ENCODE results near the gene CAPN12. TPM values are rescaled to one million over a fixed set of nuclear protein-coding genes. Genes with fewer than 3 reads are reported as not detected.
A peak's percentile ranks its signal among the peaks of the same experiment; 100 is the strongest.

Gene CAPN12
- total and polyA plus RNA-seq, 10 donors = 9.0 to 33.3 (median 16.0) TPM

DNA sequence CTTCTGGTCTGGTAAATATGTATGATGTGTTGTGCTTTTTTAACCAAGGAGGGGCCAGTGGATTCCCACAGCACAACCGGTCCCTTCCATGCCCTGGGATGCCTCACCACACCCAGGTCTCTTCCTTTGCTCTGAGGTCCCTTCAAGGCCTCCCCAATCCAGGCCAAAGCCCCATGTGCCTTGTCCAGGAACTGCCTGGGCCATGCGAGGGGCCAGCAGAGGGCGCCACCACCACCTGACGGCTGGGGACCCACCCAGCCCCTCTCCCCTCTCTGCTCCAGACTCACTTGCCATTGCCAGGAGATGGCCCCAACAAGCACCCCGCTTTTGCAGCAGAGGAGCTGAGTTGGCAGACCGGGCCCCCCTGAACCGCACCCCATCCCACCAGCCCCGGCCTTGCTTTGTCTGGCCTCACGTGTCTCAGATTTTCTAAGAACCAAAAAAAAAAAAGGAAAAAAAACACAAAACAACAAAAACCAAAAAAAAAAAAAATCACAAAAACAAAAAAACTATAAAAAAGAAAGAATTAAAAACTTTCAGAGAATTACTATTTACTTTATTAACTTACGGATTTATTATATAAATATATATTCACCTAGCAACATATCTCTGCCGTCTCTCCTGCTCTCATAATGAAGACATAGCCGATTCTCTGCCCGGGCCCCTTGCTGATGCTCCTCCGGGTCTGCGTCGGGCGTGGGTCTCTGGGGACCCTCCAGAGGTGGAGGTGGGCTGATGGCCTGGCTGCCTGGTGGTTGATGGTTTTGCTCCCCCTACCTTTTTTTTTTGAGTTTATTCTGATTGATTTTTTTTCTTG, 14.4 kb downstream of the CAPN12 start:
- Histone ChIP-seq H3K36me3 (peaks cover 3 to 78% (median 59%) of the 10 kb centered on the region in 6 donors), H3K27ac (peak overlapping the region in 7 of 8 donors; percentile 48 to 88 (median 85)), H3K4me1 (peaks cover 41 to 99% (median 89%) of the 10 kb centered on the region in 6 donors), H3K9me3 (no peaks in the 10 kb centered on the region), H3K4me3 (no peak overlapping the region), H3K27me3 (replicated peaks in 1 of 7) (no peaks in the 10 kb centered on the region)
- DNase-seq = peak; percentile 93
- TF ChIP-seq, protein P1, sequence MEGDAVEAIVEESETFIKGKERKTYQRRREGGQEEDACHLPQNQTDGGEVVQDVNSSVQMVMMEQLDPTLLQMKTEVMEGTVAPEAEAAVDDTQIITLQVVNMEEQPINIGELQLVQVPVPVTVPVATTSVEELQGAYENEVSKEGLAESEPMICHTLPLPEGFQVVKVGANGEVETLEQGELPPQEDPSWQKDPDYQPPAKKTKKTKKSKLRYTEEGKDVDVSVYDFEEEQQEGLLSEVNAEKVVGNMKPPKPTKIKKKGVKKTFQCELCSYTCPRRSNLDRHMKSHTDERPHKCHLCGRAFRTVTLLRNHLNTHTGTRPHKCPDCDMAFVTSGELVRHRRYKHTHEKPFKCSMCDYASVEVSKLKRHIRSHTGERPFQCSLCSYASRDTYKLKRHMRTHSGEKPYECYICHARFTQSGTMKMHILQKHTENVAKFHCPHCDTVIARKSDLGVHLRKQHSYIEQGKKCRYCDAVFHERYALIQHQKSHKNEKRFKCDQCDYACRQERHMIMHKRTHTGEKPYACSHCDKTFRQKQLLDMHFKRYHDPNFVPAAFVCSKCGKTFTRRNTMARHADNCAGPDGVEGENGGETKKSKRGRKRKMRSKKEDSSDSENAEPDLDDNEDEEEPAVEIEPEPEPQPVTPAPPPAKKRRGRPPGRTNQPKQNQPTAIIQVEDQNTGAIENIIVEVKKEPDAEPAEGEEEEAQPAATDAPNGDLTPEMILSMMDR (IDR thresholded peaks at IDR 0.05 in 8 of 11, conservative IDR thresholded peaks at IDR 0.05 in 3 of 11) = peak; percentile 68 to 90 (median 83)
- TF ChIP-seq POLR2AphosphoS5 (IDR thresholded peaks at IDR 0.05) (peak; percentile 50 to 76 (median 63)), POLR2A (IDR thresholded peaks at IDR 0.05) (no peak)
- intact Hi-C loops (cut with DNase I; ENCODE audit: low total_unique reads) = no loop called here
- WGBS, 5 donors = 67 to 74% (median 71%) methylated on average over 14 to 17 of the region's 17 CpGs

GRCh38 chr19:38728752-38729541, 15.3 kb downstream of the CAPN12 start:
- Histone ChIP-seq H3K9me3 (no peaks in the 10 kb centered on the region), H3K4me1 (peaks cover 34 to 99% (median 83%) of the 10 kb centered on the region in 6 donors), H3K4me3 (no peak overlapping the region), H3K27ac (peak overlapping the region; percentile 41 to 88 (median 76)), H3K36me3 (peaks cover 3 to 88% (median 68%) of the 10 kb centered on the region in 6 donors), H3K27me3 (replicated peaks in 1 of 7) (no peaks in the 10 kb centered on the region)
- peak; percentile 79 for DNase-seq
- intact Hi-C loops (cut with DNase I; ENCODE audit: low total_unique reads) = no loop called here
- TF ChIP-seq POLR2AphosphoS5 (IDR thresholded peaks at IDR 0.05) (peak in 1 of 3 donors; percentile 49), POLR2A (IDR thresholded peaks at IDR 0.05) (no peak)
- TF ChIP-seq, protein P1 (IDR thresholded peaks at IDR 0.05 in 8 of 11, conservative IDR thresholded peaks at IDR 0.05 in 3 of 11) = no peak
- 76 to 85% (median 81%) methylated on average over 22 to 37 of the region's 37 CpGs for WGBS, 5 donors

- Histone ChIP-seq H3K36me3 (peaks cover 3 to 96% (median 77%) of the 10 kb centered on the region in 6 donors), H3K27me3 (replicated peaks in 1 of 7) (no peaks in the 10 kb centered on the region), H3K9me3 (no peaks in the 10 kb centered on the region), H3K27ac (peak overlapping the region; percentile 41 to 88 (median 80)), H3K4me3 (peak overlapping the region in 4 of 8 donors; percentile 9 to 35 (median 18)), H3K4me1 (peaks cover 29 to 99% (median 78%) of the 10 kb centered on the region in 6 donors)
- 57 to 69% (median 64%) methylated on average over 30 to 33 of the region's 33 CpGs for WGBS, 5 donors
- intact Hi-C loops (cut with DNase I; ENCODE audit: low total_unique reads) = no loop called here
- TF ChIP-seq POLR2AphosphoS5 (IDR thresholded peaks at IDR 0.05) (peak; percentile 48 to 72 (median 53)), POLR2A (IDR thresholded peaks at IDR 0.05) (no peak)
- peak; percentile 70 for DNase-seq
These were observed 16.2 kb downstream of the CAPN12 start for GRCh38 chr19:38727868-38728660.

DNA sequence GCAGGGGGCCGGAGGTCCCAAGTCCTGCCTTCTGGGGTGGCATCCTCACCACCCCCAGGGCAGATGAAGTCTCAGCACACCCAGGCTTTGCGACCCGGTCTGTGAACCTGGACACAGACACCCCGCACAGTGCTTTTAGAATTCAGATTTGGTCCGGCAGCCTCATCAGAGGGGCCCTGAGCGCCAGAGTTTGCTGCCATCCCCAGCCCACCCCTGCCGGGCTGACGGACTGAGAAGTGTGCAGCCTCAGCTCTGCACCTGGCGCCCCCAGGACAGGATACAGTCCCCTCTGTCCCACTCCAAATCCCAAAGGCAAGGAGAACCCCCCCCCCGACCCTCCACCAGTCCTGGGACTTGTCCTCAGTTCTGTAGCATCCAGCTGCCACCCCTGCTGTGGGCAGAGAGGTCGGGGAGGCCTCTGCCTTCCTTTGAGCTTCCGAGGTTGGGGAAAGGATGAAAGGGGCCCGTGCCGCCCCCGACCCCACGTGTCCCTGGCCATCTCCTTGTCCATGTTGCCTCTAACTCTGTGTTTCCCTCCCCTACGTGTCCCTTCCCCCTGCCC, 16.9 kb downstream of the CAPN12 start:
- intact Hi-C loops (cut with DNase I; ENCODE audit: low total_unique reads) = no loop called here
- H3K4me1 ChIP-seq = peaks cover 29 to 99% (median 75%) of the 10 kb centered on the region in 6 donors
- peak overlapping the region in 4 of 8 donors; percentile 9 to 35 (median 18) for H3K4me3 ChIP-seq
- TF ChIP-seq, protein P1 (IDR thresholded peaks at IDR 0.05 in 8 of 11, conservative IDR thresholded peaks at IDR 0.05 in 3 of 11) = no peak
- TF ChIP-seq POLR2AphosphoS5 (IDR thresholded peaks at IDR 0.05) = no peak
- no peak for TF ChIP-seq POLR2A (IDR thresholded peaks at IDR 0.05)
- H3K36me3 ChIP-seq = peaks cover 3 to 100% (median 84%) of the 10 kb centered on the region in 6 donors
- H3K27me3 ChIP-seq (replicated peaks in 1 of 7) = no peaks in the 10 kb centered on the region
- 82 to 88% (median 84%) methylated on average over 10 to 17 of the region's 17 CpGs for WGBS, 5 donors
- H3K27ac ChIP-seq = peak overlapping the region; percentile 51 to 88 (median 80)
- peak; percentile 70 for DNase-seq
- H3K9me3 ChIP-seq = no peaks in the 10 kb centered on the region
